GM19328 (cell line): Measurements from ENCODE around the gene PNMA1.

Experiments
- ATAC-seq: cut with Tn5 transposase; IDR thresholded peaks from one replicate; pipeline ENCODE4 v1.9.1; 2021; ENCODE audit warnings: mild to moderate bottlenecking, moderate library complexity; ENCODE audit not compliant: unreplicated experiment

PNMA1 gene, protein sequence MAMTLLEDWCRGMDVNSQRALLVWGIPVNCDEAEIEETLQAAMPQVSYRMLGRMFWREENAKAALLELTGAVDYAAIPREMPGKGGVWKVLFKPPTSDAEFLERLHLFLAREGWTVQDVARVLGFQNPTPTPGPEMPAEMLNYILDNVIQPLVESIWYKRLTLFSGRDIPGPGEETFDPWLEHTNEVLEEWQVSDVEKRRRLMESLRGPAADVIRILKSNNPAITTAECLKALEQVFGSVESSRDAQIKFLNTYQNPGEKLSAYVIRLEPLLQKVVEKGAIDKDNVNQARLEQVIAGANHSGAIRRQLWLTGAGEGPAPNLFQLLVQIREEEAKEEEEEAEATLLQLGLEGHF

DNA sequence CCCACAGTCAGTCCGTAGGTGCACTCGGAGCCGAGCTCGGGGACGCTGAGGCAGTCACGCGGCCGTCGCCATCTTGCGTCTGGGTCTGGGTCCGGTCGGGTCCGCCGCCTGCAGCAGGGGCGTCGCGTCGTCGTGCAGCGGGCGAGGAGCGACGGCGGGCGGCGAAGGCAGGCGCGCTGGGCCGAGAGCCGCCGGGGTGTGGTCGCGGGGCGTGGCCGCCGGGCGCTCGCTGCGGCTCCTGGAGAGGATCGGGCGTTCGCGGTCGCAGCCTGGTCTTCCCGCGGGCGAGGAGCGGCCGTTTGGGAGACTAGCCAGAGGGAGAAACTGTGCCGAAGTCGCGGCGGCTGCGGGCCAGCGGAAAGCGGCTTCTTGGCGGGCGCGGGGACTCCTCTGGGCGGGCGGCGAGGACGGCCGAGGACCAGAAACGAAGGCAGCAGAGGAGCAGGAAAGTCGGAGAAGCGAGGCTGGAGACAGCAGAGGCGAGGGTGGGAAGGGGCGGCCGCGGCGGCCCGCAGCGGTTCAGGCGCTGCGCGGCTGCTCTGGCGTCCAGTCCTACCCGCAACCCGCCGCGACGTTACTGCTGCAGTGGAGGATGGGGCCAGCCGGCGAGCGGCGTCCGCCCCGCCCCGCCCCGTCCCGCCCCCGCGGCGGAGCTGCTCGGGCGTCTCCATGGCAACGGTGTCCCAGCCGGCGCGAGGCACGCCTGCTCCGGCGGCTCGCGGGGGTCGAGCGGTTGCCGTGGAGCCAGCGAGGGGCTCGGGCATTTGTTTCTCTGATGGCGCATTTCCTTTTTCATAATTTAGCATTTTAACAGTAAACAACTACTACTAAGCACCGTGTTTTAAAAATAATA lies at the start of gene PNMA1:
PNMA1 (minus strand) TSS at position 582 of the 853 bp plus-strand sequence. CDS start 745 bp downstream, outside the sequence.
- ATAC-seq, result peak; percentile 62

GRCh38 chr14:73763396-73763795 lies 49.2 kb upstream of the PNMA1 start:
- no peak for ATAC-seq

DNA sequence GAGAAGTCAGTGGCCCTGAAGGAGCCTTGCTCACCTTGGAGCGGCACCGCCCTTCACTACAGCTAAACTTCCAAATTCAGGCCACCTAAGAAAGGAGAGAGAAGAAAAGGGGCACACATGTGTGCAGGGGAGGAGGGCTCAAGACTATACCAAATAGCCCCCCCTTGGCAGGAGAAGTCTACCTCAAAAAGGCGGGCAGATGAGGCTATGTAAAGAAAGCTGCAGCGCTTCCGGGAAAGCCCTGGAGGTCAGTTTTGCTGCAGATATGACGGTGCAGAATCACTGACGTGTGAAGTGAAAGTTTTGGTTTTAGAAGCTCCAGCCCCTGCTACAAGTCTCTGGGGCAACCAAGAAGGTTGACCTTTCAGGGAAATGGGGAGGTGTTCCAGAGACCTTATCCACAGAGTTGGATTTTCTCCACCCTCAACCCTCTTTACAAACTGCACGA lies 48.2 kb upstream of the PNMA1 start:
- ATAC-seq, result no peak

GRCh38 chr14:73761618-73762355 lies 47.6 kb upstream of the PNMA1 start:
- ATAC-seq, result no peak

GRCh38 chr14:73760598-73761586 lies 46.7 kb upstream of the PNMA1 start:
- ATAC-seq, result no peak

DNA sequence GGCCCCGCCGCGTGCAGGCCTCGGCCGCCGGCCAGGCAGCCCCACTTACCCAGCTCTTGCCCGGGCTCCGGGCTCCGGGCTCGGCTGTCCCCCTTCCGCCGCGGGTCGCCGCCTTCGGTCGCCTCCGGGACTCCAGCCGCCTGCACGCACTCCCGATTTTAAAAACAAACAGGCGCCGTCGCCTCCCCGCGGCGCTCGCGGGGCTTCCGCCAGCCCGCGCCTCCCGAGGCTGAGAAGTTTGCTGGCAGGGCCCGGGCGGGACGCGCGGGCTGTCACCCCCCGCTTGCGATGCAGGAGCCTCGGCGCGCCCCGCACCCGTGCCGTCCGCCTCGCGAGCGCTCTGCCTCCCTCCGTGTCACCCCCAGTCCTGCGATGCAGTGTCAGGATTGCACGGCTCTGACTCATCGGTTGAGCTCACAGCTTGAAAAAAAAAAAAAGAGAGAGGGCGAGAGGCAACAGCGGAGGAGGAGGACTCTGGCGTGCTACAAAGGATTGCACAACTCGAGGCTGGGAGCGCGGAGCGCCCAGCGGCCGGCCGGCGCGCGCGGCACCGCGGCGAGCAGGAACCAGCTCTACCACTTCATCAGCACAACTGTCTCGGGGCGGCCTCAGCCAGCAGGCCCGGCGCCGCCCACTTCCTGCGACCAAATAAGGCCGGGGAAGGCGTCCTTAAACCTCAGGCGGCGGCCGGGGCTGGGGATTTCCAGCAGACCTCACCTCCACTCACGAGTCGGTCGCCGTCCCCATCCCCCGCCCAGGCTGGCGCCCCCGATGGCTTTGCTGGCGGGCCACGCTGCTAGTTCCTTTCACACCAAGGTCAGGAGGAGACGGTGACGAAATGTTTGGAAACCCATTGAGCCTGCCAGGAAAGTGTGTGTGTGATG lies 45.8 kb upstream of the PNMA1 start:
- peak; percentile 48 for ATAC-seq

DNA sequence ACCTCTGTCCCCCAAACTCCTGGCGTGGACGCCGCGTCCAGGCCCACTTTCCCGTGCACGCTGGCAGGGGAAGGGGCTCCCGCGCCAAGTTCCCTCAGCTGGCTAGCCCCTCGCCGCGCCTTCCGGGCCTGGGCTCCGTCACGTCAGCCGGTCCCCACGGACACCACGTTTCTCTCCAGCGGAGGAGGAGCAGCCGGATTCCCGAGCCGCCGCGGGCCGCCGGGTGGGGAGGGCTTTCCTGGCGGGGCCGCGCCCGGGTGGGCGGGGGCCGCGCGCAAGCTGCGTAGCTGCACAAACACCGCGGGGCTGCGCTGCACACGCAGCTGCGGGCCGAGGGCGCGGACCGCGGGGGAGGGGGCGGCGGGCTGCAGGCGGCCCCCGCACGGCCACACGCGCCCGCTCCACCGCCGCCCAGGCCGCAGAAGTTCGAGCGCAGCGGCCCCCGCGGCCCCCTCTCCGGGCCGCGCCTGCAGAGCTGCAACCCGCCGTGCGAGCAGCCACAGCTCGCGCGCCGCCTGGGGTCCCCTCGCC lies 45.1 kb upstream of the PNMA1 start:
- ATAC-seq, result no peak

DNA sequence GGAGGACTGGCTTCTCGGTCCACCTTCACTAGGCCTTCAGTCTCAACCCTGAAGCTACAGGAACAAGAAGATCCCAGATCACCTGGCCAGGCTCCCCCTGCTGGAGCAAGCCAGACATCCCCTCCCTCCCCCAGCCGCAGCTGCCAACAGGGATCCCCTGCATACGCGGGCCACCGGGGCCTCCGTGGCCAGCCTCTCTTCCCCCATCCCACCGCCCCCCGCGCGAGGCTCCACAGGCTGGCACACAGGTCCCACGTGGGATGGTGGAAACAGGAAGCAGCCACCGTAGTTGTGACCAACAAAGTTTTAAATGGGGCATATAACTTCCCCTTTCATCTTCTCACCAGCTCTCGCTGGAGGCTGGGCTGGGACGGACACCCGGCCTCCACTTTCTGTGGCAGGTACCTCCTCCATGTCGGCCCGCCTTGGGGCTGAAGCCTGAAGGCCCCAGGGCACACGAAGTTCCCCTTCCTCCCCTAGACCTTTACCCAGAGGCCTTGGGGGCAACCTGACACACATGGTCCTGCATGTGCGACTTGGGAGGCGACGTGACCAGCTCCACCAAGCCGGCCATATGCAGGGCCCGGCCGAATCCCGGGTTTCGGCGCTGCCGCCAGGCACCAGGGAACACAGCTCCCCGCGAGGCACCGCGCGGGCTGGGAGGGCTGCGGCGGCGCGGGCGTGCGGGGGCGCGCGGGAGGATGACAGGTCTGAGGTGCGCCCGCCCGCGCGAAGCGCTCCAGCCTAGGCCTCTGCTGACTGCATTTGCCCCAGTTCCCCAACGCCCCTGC lies 44.4 kb upstream of the PNMA1 start:
- no peak for ATAC-seq

DNA sequence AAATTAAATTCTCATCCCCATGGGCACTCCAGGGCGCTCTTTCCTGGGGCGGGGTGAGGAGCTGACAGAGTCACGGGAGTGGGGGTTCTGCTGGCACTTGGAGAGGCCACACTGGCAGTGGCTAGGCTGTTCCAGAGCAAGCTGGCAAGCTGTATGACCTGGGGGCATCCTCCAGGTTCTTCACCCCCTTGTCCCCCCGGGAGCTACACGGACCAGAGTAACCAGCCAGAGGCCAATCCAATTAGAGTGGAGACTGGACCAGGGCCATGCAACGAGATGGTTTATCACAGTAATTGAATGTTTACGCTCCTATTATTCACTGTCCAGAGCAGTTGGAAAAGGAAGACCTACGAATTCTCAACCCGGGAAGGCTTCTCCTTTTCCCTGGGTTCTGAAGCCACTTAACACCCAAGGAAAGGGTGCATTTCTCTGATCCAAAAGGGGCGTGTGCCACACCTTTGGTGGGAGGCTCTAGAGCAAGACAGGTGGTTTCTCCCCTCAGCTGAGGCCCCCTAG lies 43.8 kb upstream of the PNMA1 start:
- no peak for ATAC-seq

- ATAC-seq, result no peak
Measured at GRCh38 chr14:73757381-73757780, 43.2 kb upstream of the PNMA1 start.

- no peak for ATAC-seq
Measured at GRCh38 chr14:73755434-73756014, 41.3 kb upstream of the PNMA1 start.

DNA sequence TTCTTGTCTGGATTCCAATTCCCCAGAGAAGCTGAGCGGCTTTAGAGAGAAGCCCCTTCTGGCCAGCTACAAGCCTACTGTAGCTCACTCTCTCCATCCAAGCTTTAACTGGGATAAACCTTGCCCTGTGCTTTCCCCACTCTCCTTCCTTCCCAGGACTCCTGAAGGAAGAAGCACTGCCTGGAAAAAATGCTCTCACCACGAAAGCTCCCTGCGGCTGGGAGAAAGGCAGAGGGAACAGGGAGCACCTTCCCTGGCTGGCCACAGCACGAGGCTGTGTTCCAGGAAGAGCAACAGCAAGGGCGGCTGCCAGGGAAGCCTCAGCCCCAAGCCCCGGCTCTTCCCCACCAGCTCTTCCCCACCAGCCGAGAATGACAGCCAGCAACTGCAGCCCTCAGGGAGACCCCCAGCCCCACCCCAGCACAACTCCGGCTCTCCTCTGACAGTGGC lies 40.8 kb upstream of the PNMA1 start:
- no peak for ATAC-seq

GRCh38 chr14:73753887-73754795 lies 40.0 kb upstream of the PNMA1 start:
- ATAC-seq, result peak; percentile 37

DNA sequence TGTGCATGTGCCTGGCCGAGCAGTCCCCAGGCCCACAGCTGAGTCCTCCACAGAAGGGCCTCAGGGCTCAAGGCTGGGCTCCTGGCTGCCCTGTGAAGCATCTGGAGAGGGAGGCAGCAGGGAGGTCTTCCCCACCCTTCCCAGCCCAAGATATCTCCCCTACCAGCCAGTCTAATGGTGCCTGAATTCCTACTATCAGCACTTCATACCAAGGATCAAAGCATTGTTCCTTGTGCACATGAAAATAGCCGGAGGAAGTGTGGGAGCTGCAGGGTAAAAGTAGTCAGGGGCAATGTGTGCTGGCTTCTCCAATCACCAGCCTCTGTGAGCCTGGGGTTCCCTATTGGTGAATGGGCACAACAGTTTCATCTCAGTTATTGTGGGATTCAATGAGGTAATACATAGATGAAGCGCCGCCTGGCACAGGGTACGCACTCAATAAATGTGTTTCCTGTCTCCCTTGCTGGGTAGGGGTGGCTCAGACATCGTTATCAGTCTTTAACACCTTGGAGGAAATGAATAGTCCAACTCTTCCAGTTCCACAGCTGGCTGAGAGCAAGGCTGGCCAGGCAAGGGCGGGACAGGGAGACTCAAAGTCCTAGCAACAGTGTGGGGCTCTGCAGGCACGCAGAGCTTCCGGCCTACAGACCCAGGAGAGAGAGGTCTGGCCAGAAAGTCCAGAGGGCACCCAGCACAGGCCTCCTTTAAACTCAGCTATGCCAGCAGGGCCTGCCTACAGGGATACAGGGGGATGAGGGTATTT lies 39.1 kb upstream of the PNMA1 start:
- no peak for ATAC-seq

DNA sequence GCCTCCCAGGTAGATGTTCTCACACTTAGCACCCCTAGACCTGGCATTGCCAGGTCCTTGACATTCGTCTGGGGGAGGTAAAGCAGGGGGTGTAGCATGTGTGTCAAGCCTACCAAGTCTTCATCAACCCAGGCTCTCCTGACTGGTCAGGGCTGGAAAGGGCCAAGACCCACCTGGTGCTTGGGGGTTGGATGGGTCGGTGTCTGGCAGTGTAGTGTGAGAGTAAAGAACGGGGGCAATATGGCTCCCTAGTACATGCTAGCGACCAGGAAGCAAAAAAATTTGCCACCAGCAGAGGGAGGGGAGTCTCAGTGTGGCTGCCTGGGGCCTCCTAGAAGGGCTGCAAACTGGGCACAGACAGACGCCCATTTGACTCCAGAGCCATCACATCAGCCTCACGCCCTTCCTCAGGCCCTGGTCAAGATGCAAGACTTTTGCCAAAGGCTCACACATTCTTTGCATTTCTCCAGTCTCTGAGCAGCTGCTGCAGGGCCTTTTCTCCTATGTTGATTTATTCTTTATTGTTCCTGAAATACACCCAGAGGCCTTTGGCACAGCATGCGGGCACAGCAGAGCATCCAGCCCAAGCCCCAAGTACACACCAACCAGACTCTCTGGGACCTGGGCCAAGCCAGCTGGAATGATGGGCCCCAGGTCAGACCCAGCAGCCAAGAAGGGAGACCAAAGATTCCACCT lies 38.3 kb upstream of the PNMA1 start:
- ATAC-seq, result no peak
